Activated CD4-positive, alpha-beta T cell treated with anti-CD3 and anti-CD28 coated beads for 36 hours (primary cell): Measurements from ENCODE around the gene KRT26. TPM values are rescaled to one million over a fixed set of nuclear protein-coding genes. Genes with fewer than 3 reads are reported as not detected.
"Not testable (repeated sequence)": the region's sequence is repeated elsewhere in the genome, so short reads cannot be mapped to it uniquely, and the experiment has no call there.

Experiments used
- ATAC-seq: fragments of 200-7000 bp; cut with Tn5 transposase; one replicate; pipeline ENCODE4 v1.10.0; 2021; ENCODE audit warnings: mild to moderate bottlenecking, moderate library complexity
- CTCF ChIA-PET: fragments of 350-600 bp; sonication (Branson Sonifier 250); formaldehyde crosslinking; loops from one replicate; lab custom pipeline; 2021; ENCODE audit warnings: antibody characterized with exemption; lab: Charles Lee
- POLR2A ChIA-PET: fragments of 350-600 bp; sonication (Branson Sonifier 250); formaldehyde crosslinking; loops from one replicate; lab custom pipeline; 2021; ENCODE audit warnings: antibody characterized with exemption, inconsistent platforms; lab: Charles Lee
- DNase-seq: peaks from one replicate; pipeline ENCODE4 v3.0.0-alpha.2; 2020
- H3K27ac Mint-ChIP-seq: one replicate; pipeline ENCODE4 v1.8.0; 2021; ENCODE audit warnings: mixed read lengths
- H3K27me3 Mint-ChIP-seq: one replicate; pipeline ENCODE4 v1.8.0; 2021; ENCODE audit warnings: mixed read lengths
- H3K36me3 Mint-ChIP-seq: one replicate; pipeline ENCODE4 v1.8.0; 2021; ENCODE audit warnings: low read depth, mixed read lengths
- H3K4me1 Mint-ChIP-seq: one replicate; pipeline ENCODE4 v1.8.0; 2021; ENCODE audit warnings: mixed read lengths
- H3K4me3 Mint-ChIP-seq: one replicate; pipeline ENCODE4 v1.8.0; 2021; ENCODE audit warnings: mild to moderate bottlenecking, moderate library complexity, mixed read lengths
- H3K9me3 Mint-ChIP-seq: one replicate; pipeline ENCODE4 v1.8.0; 2021; ENCODE audit warnings: low read depth, mixed read lengths
- intact Hi-C, 2 experiments: fragments of 100-400 bp; cut with DNase I in 1 of 2; cut with micrococcal nuclease in 1 of 2; formaldehyde crosslinking; loops; one replicate each; pipeline versions ENCODE4 v1.14.2 to v1.15.1; 2022 to 2024; cut with DNase I, micrococcal nuclease
- total RNA-seq, 2 experiments: library from RNA; stranded (reverse); gene quantifications; one replicate each; pipeline ENCODE4 v1.2.3, GENCODE V29; 2021

Gene KRT26
- total RNA-seq, 2 experiments from 2014 or later: not detected

DNA sequence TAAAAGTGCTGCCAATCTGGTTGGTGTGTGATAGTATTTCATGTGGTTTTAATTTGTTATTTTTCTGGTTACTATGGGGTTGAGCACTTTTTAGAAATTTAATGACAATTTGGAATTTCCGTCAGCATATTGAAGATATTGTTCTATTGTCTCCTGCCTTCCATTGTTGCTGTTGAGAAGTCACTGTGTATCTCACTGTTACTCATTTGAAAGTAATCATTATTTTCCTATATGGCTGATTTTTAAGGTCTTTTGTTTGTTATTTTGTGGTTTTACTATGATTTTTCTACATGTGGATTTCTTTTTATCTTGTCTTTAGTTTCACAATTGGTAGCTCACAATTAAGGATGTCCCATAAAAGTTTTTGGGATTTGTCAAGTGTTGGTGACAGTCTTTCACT is 8.2 kb downstream of the KRT26 start:
- POLR2A ChIA-PET: no interaction called here
- no peak for ATAC-seq
- CTCF ChIA-PET: interaction anchor here (0.7 to 0.9 kb wide), 2 partner anchors 10 to 50 kb away, joined by 3 to 4 read pairs; no protein-coding TSS in a partner anchor

GRCh38 chr17:40760105-40761016 is 11.6 kb downstream of the KRT26 start:
- intact Hi-C loops: no loop called here
- ChIA-PET CTCF (interaction anchor here (0.7 kb wide), 1 partner anchor 16 kb away, joined by 4 read pairs; no protein-coding TSS in a partner anchor), POLR2A (no interaction called here)
- no peaks in the 10 kb centered on the region for H3K4me1 Mint-ChIP-seq
- no peak overlapping the region for H3K4me3 Mint-ChIP-seq
- H3K27ac Mint-ChIP-seq: no peak overlapping the region
- H3K9me3 Mint-ChIP-seq: peaks cover 37% of the 10 kb centered on the region
- H3K36me3 Mint-ChIP-seq: peaks cover 5% of the 10 kb centered on the region
- peaks cover 33% of the 10 kb centered on the region for H3K27me3 Mint-ChIP-seq
- no peak for DNase-seq
- no peak for ATAC-seq

More for the DNA sequence above, 8.2 kb downstream of the KRT26 start:
- Mint-ChIP-seq H3K36me3 (peaks cover 5% of the 10 kb centered on the region), H3K4me1 (no peaks in the 10 kb centered on the region), H3K4me3 (no peak overlapping the region), H3K27me3 (peaks cover 31% of the 10 kb centered on the region), H3K9me3 (peaks cover 32% of the 10 kb centered on the region), H3K27ac (no peak overlapping the region)
- no peak for DNase-seq
- intact Hi-C loops: loop anchor here in 1 of 2 experiments (1.0 kb wide), 1 partner anchor 22 kb away; no protein-coding TSS in a partner anchor

GRCh38 chr17:40755231-40755630 is 16.8 kb downstream of the KRT26 start, which contains the start of gene KRT25:
Gene KRT25 (minus strand): TSS chr17:40755331. CDS start chr17:40755271, 60 bp downstream.
- DNase-seq (no peak), ATAC-seq (no peak)
- ChIA-PET POLR2A (no interaction called here), CTCF (interaction anchor here (1.4 kb wide), 1 partner anchor 13 kb away, joined by 5 read pairs; no protein-coding TSS in a partner anchor)
- no peak within 1 kb of the TSS for H3K27ac Mint-ChIP-seq
- peaks cover 30% of the 10 kb centered on the region for H3K27me3 Mint-ChIP-seq
- H3K9me3 Mint-ChIP-seq: peaks cover 13% of the 10 kb centered on the region
- H3K4me3 Mint-ChIP-seq: no peak within 1 kb of the TSS
- intact Hi-C loops: no loop called here
- H3K4me1 Mint-ChIP-seq: no peaks in the 10 kb centered on the region
- H3K36me3 Mint-ChIP-seq: peaks cover 2% of the 10 kb centered on the region

GRCh38 chr17:40753804-40754203 is 18.2 kb downstream of the KRT26 start:
- DNase-seq (no peak), ATAC-seq (no peak)
- no peak overlapping the region for H3K27ac Mint-ChIP-seq
- ChIA-PET POLR2A (interaction anchor here (0.6 to 1.1 kb wide), 2 partner anchors 15 to 129 kb away, joined by 3 read pairs; no protein-coding TSS in a partner anchor), CTCF (interaction anchor here (0.6 to 1.7 kb wide), 3 partner anchors 9 to 1053 kb away, joined by 3 to 4 read pairs (median 3); no protein-coding TSS in a partner anchor)
- H3K36me3 Mint-ChIP-seq: no peaks in the 10 kb centered on the region
- peaks cover 26% of the 10 kb centered on the region for H3K27me3 Mint-ChIP-seq
- no peak overlapping the region for H3K4me3 Mint-ChIP-seq
- intact Hi-C loops: no loop called here
- no peaks in the 10 kb centered on the region for H3K4me1 Mint-ChIP-seq
- peaks cover 5% of the 10 kb centered on the region for H3K9me3 Mint-ChIP-seq

DNA sequence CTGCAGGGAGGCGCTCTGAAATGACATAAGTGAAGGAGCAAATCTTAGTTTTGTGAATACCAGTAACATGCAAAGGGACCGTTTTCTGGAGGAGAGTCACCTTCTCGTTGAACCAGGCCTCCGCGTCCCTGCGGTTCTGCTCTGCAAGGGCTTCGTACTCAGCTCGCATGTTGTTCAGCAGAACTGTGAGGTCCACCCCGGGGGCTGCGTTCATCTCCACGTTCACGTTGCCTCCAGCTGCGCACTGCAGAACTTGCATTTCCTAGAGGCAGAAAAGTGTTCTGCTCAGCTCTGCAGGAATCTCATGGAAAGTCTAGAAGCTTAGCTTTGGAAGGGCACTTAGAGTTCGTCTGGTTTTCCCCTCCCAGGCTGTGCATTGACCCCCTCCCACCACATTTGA is 20.9 kb downstream of the KRT26 start:
- Mint-ChIP-seq H3K27me3 (peaks cover 30% of the 10 kb centered on the region), H3K4me3 (no peak overlapping the region), H3K27ac (no peak overlapping the region), H3K4me1 (no peaks in the 10 kb centered on the region), H3K36me3 (no peaks in the 10 kb centered on the region), H3K9me3 (peaks cover 3% of the 10 kb centered on the region)
- ChIA-PET CTCF (no interaction called here), POLR2A (interaction anchor here (0.6 kb wide), 1 partner anchor 68 kb away, joined by 3 read pairs; no protein-coding TSS in a partner anchor)
- DNase-seq (no peak), ATAC-seq (no peak)
- intact Hi-C loops: no loop called here

DNA sequence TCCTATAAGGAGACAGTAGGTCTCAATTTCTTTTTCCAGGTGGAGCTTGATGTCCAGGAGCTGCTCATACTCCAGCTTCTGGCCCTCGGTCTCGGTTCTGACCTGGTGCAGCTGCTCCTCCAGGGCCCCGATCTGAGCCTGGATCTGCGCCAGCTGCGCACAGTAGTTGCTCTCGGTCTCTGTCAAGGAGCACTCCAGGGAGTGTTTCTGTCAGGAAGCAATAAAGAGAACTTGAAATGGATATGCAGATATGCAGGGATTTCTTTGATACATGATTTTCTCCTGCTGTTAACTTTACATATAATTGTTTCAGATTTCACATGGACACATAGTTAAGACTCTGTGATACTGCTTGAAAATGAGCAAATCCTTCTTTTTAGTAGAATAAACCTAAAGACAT is 21.6 kb downstream of the KRT26 start:
- no peak for ATAC-seq
- intact Hi-C loops: no loop called here
- no peak overlapping the region for H3K4me3 Mint-ChIP-seq
- H3K9me3 Mint-ChIP-seq: peaks cover 3% of the 10 kb centered on the region
- no peak overlapping the region for H3K27ac Mint-ChIP-seq
- no peaks in the 10 kb centered on the region for H3K36me3 Mint-ChIP-seq
- ChIA-PET POLR2A (no interaction called here), CTCF (no interaction called here)
- H3K4me1 Mint-ChIP-seq: no peaks in the 10 kb centered on the region
- no peak for DNase-seq
- H3K27me3 Mint-ChIP-seq: peaks cover 32% of the 10 kb centered on the region

- ATAC-seq, H3K9me3 Mint-ChIP-seq: not testable (repeated sequence)
Measured at GRCh38 chr17:40748666-40749065, 23.3 kb downstream of the KRT26 start.

DNA sequence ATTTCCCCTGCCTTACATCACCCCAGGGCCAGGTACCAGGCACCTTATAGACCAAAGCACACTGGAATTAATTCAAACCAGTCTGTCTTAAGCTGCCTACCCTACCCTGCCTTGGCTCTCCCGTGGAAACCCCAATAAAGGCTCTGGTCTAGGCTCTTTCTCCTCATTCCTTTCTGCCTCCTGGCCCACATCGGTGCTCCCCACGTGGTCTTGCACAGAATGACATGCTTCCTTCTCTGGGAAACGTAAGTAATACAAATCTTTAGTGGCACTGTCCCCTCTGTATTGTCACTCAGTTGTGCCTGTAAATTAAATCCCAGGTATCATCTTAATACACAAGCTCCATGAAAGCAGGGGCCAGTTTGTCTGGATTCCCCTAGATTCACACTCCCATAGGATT is 33.4 kb downstream of the KRT26 start:
- H3K9me3 Mint-ChIP-seq: peaks cover 3% of the 10 kb centered on the region
- no peak overlapping the region for H3K4me3 Mint-ChIP-seq
- no peak overlapping the region for H3K27ac Mint-ChIP-seq
- peaks cover 12% of the 10 kb centered on the region for H3K27me3 Mint-ChIP-seq
- H3K36me3 Mint-ChIP-seq: no peaks in the 10 kb centered on the region
- CTCF ChIA-PET: interaction anchor here (0.7 kb wide), 1 partner anchor 77 kb away, joined by 3 read pairs; no protein-coding TSS in a partner anchor
- intact Hi-C loops: no loop called here
- POLR2A ChIA-PET: interaction anchor here (1.2 kb wide), 1 partner anchor 15 kb away, joined by 3 read pairs; no protein-coding TSS in a partner anchor
- no peaks in the 10 kb centered on the region for H3K4me1 Mint-ChIP-seq
- ATAC-seq (no peak), DNase-seq (no peak)

More at GRCh38 chr17:40748666-40749065, 23.3 kb downstream of the KRT26 start:
- H3K4me3 Mint-ChIP-seq, H3K4me1 Mint-ChIP-seq, intact Hi-C loops, H3K36me3 Mint-ChIP-seq, DNase-seq, H3K27ac Mint-ChIP-seq, POLR2A ChIA-PET: not testable (repeated sequence)
- H3K27me3 Mint-ChIP-seq: peaks cover 35% of the 10 kb centered on the region
- CTCF ChIA-PET: interaction anchor here (1.3 kb wide), 1 partner anchor 14 kb away, joined by 3 read pairs; no protein-coding TSS in a partner anchor

GRCh38 chr17:40735016-40735415 is 37.0 kb downstream of the KRT26 start:
- ChIA-PET POLR2A (no interaction called here), CTCF (interaction anchor here (0.7 to 1.4 kb wide), 3 partner anchors 13 to 879 kb away, joined by 3 to 4 read pairs (median 3); no protein-coding TSS in a partner anchor)
- DNase-seq (no peak), ATAC-seq (no peak)
- Mint-ChIP-seq H3K36me3 (no peaks in the 10 kb centered on the region), H3K9me3 (no peaks in the 10 kb centered on the region), H3K27me3 (peaks cover 12% of the 10 kb centered on the region), H3K27ac (no peak overlapping the region), H3K4me1 (no peaks in the 10 kb centered on the region), H3K4me3 (no peak overlapping the region)
- intact Hi-C loops: no loop called here

DNA sequence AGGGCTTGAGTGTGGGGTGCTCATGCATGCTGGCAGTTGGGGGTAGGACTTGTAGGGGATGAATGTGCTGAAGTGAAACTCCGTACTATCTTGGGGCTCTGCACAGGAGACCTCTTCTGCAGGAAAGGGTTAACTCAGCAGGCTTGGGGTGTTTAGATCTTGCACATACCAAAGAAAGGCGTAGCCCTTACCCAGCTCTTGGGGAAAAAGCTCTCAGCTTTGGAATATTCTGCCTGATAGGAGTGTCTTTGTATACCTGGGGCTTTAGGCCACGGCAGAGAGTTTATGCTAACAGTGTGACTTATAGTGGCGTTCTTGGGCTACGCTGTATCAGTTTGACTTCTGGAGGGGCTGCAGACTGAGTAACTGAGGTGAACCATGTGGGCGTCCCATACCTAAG is 38.0 kb downstream of the KRT26 start:
- CTCF ChIA-PET: interaction anchor here (1.0 kb wide), 1 partner anchor 20 kb away, joined by 3 read pairs; no protein-coding TSS in a partner anchor

DNA sequence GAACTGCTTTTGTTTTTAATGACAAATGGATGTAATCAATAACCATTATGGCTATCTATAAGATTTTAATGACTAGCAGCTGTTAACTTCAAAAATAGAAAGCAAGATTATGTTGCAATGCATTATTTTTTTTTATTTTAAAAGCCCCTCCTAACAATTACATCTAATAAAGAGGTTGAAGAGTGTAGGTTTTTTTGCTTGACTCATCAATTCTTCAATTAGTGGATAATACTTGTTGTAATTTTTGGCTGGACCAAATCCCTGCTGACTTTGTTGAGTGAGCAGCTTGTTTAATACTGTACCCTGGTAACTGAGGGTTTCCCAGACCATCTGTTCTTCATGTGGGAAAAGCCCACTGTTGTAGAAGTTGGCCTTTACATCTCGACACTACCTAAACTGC is 41.0 kb downstream of the KRT26 start:
- ChIA-PET POLR2A (no interaction called here), CTCF (interaction anchor here (0.6 to 1.3 kb wide), 4 partner anchors 10 to 871 kb away, joined by 3 to 6 read pairs (median 4); no protein-coding TSS in a partner anchor)
- Mint-ChIP-seq H3K4me1 (peaks cover 2% of the 10 kb centered on the region), H3K27ac (no peak overlapping the region), H3K27me3 (peaks cover 10% of the 10 kb centered on the region), H3K9me3 (no peaks in the 10 kb centered on the region), H3K36me3 (no peaks in the 10 kb centered on the region), H3K4me3 (no peak overlapping the region)
- ATAC-seq (no peak), DNase-seq (no peak)
- intact Hi-C loops: no loop called here

More for the DNA sequence above, 38.0 kb downstream of the KRT26 start:
- no peak for DNase-seq
- no peaks in the 10 kb centered on the region for H3K9me3 Mint-ChIP-seq
- peaks cover 12% of the 10 kb centered on the region for H3K27me3 Mint-ChIP-seq
- ATAC-seq: no peak
- POLR2A ChIA-PET: no interaction called here
- intact Hi-C loops: no loop called here
- no peaks in the 10 kb centered on the region for H3K36me3 Mint-ChIP-seq
- H3K4me3 Mint-ChIP-seq: no peak overlapping the region
- no peaks in the 10 kb centered on the region for H3K4me1 Mint-ChIP-seq
- H3K27ac Mint-ChIP-seq: no peak overlapping the region
